Lung microvascular endothelial cell (primary cell): ENCODE measurements around the gene BCAS3. TPM values are rescaled to one million over a fixed set of nuclear protein-coding genes. Genes with fewer than 3 reads are reported as not detected.
A peak's percentile ranks its signal among the peaks of the same experiment; 100 is the strongest.

ENCODE experiments used
- DNase-seq, 2 donors: peaks; one replicate each; pipeline versions ENCODE4 v3.0.0 to v3.0.0-alpha.2; 2010; ENCODE audit warnings: low read depth in 2 of 2
- total RNA-seq: library from RNA; depleted of rRNA; stranded (reverse); fragments of >200 nt; gene quantifications from 2 replicates; pipeline ENCODE4 v1.2.1, GENCODE V29; 2014

BCAS3 gene
- total RNA-seq, 1 donor from 2014 or later, result 17.9 TPM

- DNase-seq, result no peak
Measured at GRCh38 chr17:61380217-61380835, 702.7 kb downstream of the BCAS3 start.

- DNase-seq, result no peak
Measured at GRCh38 chr17:61380836-61381525, 703.3 kb downstream of the BCAS3 start.

- no peak for DNase-seq
Measured at GRCh38 chr17:61381537-61381936, 703.9 kb downstream of the BCAS3 start.

- no peak for DNase-seq
Measured at GRCh38 chr17:61382796-61383688, 705.4 kb downstream of the BCAS3 start.

GRCh38 chr17:61383689-61384201, 706.1 kb downstream of the BCAS3 start:
- DNase-seq, result no peak

GRCh38 chr17:61384354-61384691, 706.7 kb downstream of the BCAS3 start:
- DNase-seq, result no peak

- DNase-seq, result no peak
Measured at GRCh38 chr17:61384692-61385576, 707.3 kb downstream of the BCAS3 start.

- DNase-seq, result no peak
Measured at GRCh38 chr17:61385577-61386236, 708.1 kb downstream of the BCAS3 start.

GRCh38 chr17:61386251-61386650, 708.6 kb downstream of the BCAS3 start:
- DNase-seq, result no peak

- no peak for DNase-seq
Measured at GRCh38 chr17:61387011-61387410, 709.4 kb downstream of the BCAS3 start.

- no peak for DNase-seq
Measured at GRCh38 chr17:61387511-61388305, 710.1 kb downstream of the BCAS3 start.

GRCh38 chr17:61388561-61389356, 711.1 kb downstream of the BCAS3 start:
- no peak for DNase-seq

GRCh38 chr17:61389670-61390478, 712.2 kb downstream of the BCAS3 start:
- DNase-seq, result peak; percentile 44 to 50

- no peak for DNase-seq
Measured at GRCh38 chr17:61390479-61390791, 712.8 kb downstream of the BCAS3 start.

GRCh38 chr17:61391595-61392291, 714.1 kb downstream of the BCAS3 start:
- no peak for DNase-seq

- DNase-seq, result no peak
Measured at GRCh38 chr17:61392679-61393078, 715.0 kb downstream of the BCAS3 start.

GRCh38 chr17:61393550-61393903, 715.9 kb downstream of the BCAS3 start:
- DNase-seq, result no peak
